Loucy (cell line): Measurements from ENCODE around the gene RAB14.

Experiments used
- H2AFZ ChIP-seq: fragments of 200-600 bp; sonication (generic); 2 replicates; pipeline ENCODE4 v1.6.0; 2016; ENCODE audit warnings: antibody characterized with exemption, mild to moderate bottlenecking, low read length, moderate library complexity
- H3F3A ChIP-seq: fragments of 200-600 bp; 2 replicates; pipeline ENCODE4 v1.6.0; 2016; ENCODE audit warnings: antibody characterized with exemption, low read depth, mild to moderate bottlenecking
- H3K27me3 ChIP-seq: fragments of 200-600 bp; sonication (generic); 2 replicates; pipeline ENCODE4 v1.6.1; 2014; ENCODE audit warnings: low read length, mild to moderate bottlenecking; ENCODE audit not compliant: insufficient read depth, poor library complexity, severe bottlenecking
- H3K36me3 ChIP-seq: fragments of 200-600 bp; sonication (generic); 2 replicates; pipeline ENCODE4 v1.6.1; 2016; ENCODE audit warnings: low read length; ENCODE audit not compliant: insufficient read depth
- H3K4me1 ChIP-seq: fragments of 200-600 bp; sonication (generic); 2 replicates; pipeline ENCODE4 v1.5.1; 2014; ENCODE audit warnings: low read length, mild to moderate bottlenecking; ENCODE audit not compliant: insufficient read depth, poor library complexity, severe bottlenecking
- H3K4me2 ChIP-seq: fragments of 200-600 bp; sonication (generic); 2 replicates; pipeline ENCODE4 v1.6.0; 2014; ENCODE audit warnings: antibody characterized with exemption, low read length, low read depth, mild to moderate bottlenecking; ENCODE audit not compliant: poor library complexity, severe bottlenecking
- H3K4me3 ChIP-seq: fragments of 200-600 bp; sonication (generic); 2 replicates; pipeline ENCODE4 v1.5.1; 2014; ENCODE audit warnings: low read length, mild to moderate bottlenecking, mixed read lengths; ENCODE audit not compliant: poor library complexity, severe bottlenecking
- H3K79me2 ChIP-seq: fragments of 200-600 bp; sonication (generic); 2 replicates; pipeline ENCODE4 v1.6.1; 2014; ENCODE audit warnings: low read length; ENCODE audit not compliant: insufficient read depth
- H3K9ac ChIP-seq: fragments of 200-600 bp; sonication (generic); 2 replicates; pipeline ENCODE4 v1.6.0; 2014; ENCODE audit warnings: mild to moderate bottlenecking, low read depth, low read length, moderate library complexity; ENCODE audit not compliant: poor library complexity, severe bottlenecking
- H3K9me2 ChIP-seq: fragments of 200-600 bp; sonication (generic); replicated peaks from 2 replicates; pipeline ENCODE4 v1.6.1; 2016; ENCODE audit warnings: low read depth, low read length, mixed read lengths
- H3K9me3 ChIP-seq: fragments of 200-600 bp; sonication (generic); 2 replicates; pipeline ENCODE4 v1.6.1; 2014; ENCODE audit warnings: mild to moderate bottlenecking, antibody characterized with exemption, low read length, low read depth; ENCODE audit not compliant: insufficient read depth
- H4K20me1 ChIP-seq: fragments of 200-600 bp; sonication (generic); 2 replicates; pipeline ENCODE4 v1.6.0; 2014; ENCODE audit warnings: antibody characterized with exemption, low read length, mild to moderate bottlenecking; ENCODE audit not compliant: insufficient read depth, poor library complexity, severe bottlenecking
- EZH2phosphoT487 ChIP-seq: fragments of 200-600 bp; IDR thresholded peaks from 2 replicates; pipeline ENCODE4 v1.6.1; 2018; ENCODE audit warnings: antibody characterized with exemption, mild to moderate bottlenecking, moderate library complexity, borderline replicate concordance
- TF ChIP-seq, protein P1 (sequence below): fragments of 200-600 bp; sonication (generic); conservative IDR thresholded peaks from 2 replicates; pipeline ENCODE4 v1.5.1; 2014; ENCODE audit warnings: mild to moderate bottlenecking, antibody characterized with exemption, low read length

The RAB14 gene

DNA sequence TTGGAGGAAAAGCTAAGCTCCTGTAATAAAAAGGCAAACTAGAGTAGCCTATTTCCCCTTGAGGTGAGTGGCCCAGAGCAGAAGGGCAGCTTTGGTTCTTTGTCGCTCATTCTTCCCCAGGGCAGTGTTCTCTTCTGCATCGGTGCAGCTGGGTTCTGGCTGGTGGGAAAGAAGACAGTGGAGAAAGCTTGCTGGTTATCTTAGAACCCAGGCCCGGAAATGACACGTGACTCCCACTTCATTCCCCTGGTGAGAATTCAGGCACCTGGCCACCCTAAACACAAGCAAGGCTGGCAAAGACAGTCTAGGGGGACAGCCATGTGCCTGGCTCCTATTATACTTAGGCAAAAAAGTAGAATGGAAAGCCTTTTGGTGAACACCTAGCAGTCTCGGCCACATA, 33.8 kb upstream of the RAB14 start:
- Histone ChIP-seq H2AFZ (no peak overlapping the region), H3K36me3 (no peaks in the 10 kb centered on the region), H3K9me3 (no peaks in the 10 kb centered on the region), H3K4me3 (no peak overlapping the region), H3K4me2 (no peak overlapping the region), H3K79me2 (no peaks in the 10 kb centered on the region), H3K27me3 (no peaks in the 10 kb centered on the region), H3K4me1 (no peaks in the 10 kb centered on the region), H3K9me2 (no peaks in the 10 kb centered on the region), H4K20me1 (no peaks in the 10 kb centered on the region), H3K9ac (no peak overlapping the region), H3F3A (no peaks in the 10 kb centered on the region)
- TF ChIP-seq, protein P1, sequence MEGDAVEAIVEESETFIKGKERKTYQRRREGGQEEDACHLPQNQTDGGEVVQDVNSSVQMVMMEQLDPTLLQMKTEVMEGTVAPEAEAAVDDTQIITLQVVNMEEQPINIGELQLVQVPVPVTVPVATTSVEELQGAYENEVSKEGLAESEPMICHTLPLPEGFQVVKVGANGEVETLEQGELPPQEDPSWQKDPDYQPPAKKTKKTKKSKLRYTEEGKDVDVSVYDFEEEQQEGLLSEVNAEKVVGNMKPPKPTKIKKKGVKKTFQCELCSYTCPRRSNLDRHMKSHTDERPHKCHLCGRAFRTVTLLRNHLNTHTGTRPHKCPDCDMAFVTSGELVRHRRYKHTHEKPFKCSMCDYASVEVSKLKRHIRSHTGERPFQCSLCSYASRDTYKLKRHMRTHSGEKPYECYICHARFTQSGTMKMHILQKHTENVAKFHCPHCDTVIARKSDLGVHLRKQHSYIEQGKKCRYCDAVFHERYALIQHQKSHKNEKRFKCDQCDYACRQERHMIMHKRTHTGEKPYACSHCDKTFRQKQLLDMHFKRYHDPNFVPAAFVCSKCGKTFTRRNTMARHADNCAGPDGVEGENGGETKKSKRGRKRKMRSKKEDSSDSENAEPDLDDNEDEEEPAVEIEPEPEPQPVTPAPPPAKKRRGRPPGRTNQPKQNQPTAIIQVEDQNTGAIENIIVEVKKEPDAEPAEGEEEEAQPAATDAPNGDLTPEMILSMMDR, result no peak
- TF ChIP-seq EZH2phosphoT487, result no peak

DNA sequence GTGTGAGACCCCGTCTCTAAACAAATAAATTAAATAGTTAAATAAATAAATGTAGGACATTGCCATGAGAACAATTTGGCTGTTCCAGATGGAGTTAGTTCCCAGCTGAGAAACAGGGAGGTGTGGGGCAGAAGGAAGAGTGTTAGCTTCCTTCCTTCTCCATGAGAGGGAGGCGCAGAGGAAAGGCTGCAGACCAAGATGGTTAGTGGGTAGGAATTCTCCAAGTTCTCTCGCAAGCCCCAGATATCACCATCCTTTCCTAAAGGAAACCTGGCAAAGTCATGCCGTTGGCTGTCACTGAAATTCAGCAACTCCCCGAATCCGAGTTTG, 33.1 kb upstream of the RAB14 start:
- H3K9me3 ChIP-seq, result no peaks in the 10 kb centered on the region
- H3K4me2 ChIP-seq, result no peak overlapping the region
- no peaks in the 10 kb centered on the region for H3K36me3 ChIP-seq
- no peak overlapping the region for H2AFZ ChIP-seq
- no peaks in the 10 kb centered on the region for H4K20me1 ChIP-seq
- H3K4me3 ChIP-seq, result no peak overlapping the region
- H3K9ac ChIP-seq, result no peak overlapping the region
- H3K4me1 ChIP-seq, result no peaks in the 10 kb centered on the region
- H3K9me2 ChIP-seq, result no peaks in the 10 kb centered on the region
- no peak for TF ChIP-seq EZH2phosphoT487
- TF ChIP-seq, protein P1, result no peak
- no peaks in the 10 kb centered on the region for H3K27me3 ChIP-seq
- no peaks in the 10 kb centered on the region for H3F3A ChIP-seq
- H3K79me2 ChIP-seq, result no peaks in the 10 kb centered on the region

DNA sequence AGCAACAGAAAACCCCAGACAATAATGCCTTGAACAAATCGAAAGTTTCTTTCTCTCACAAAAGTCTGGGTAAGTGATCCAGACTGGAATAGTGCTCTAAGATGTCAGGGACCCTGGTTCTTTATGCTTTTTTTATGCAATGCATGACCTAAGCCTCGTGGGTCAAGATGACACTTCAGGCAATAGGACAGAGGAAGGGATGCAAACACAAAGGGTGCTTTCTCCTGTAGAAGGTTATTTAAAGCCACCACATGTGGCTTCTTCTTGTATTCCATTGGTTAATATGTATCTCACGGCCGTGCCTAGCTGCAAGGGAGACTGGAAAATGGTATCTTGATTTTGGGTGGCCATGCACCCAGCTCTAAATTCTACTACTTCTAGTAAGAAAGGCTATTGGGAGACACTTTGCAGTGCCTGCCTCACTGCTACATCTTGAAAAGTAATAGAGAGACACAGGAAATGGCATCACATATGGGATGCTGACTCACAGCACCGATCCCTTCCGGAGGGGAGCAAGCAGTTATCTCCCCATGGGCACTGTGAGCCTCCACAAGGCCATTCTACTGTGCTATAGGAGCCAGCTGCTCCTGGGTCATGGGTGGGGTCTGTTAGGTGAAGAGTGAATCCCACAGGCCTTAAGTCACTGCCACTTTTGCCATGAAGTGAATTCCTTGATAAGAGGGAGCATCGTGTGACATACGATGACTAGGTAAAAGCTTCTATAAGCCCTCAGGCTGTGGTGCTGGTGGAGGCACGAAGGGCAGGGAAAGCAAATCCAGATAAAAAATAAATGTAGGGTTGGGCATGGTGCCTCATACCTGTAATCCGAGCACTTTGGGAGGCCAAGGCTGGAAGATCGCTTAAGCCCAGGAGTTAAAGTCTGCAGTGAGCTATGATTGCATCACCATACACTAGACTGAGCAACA, 32.5 kb upstream of the RAB14 start:
- Histone ChIP-seq H3K4me1 (no peaks in the 10 kb centered on the region), H3K4me2 (no peak overlapping the region), H3K4me3 (no peak overlapping the region), H3K79me2 (no peaks in the 10 kb centered on the region), H3K9ac (no peak overlapping the region), H3F3A (no peaks in the 10 kb centered on the region), H2AFZ (no peak overlapping the region), H3K9me2 (no peaks in the 10 kb centered on the region), H3K36me3 (no peaks in the 10 kb centered on the region), H3K27me3 (no peaks in the 10 kb centered on the region), H3K9me3 (no peaks in the 10 kb centered on the region), H4K20me1 (no peaks in the 10 kb centered on the region)
- TF ChIP-seq EZH2phosphoT487, result no peak
- TF ChIP-seq, protein P1, result no peak
